Measurements from ENCODE around the gene CRTAP. TPM values are rescaled to one million over a fixed set of nuclear protein-coding genes. Genes with fewer than 3 reads are reported as not detected.
"Not testable (repeated sequence)": the region's sequence is repeated elsewhere in the genome, so short reads cannot be mapped to it uniquely, and the experiment has no call there.

Gene CRTAP
- total RNA-seq, 4 donors from 2014 or later, result 180 to 394 (median 315) TPM

GRCh38 chr3:33137691-33138090 lies 23.9 kb downstream of the CRTAP start:
- peaks cover 0 to 77% (median 4%) of the 10 kb centered on the region in 3 donors for H3K36me3 ChIP-seq
- 65 to 83% methylated on average over 1 of the region's 1 CpG for WGBS, 2 donors
- no peak for DNase-seq (ENCODE audit: low spot score in 2 of 2)
- H3K4me1 ChIP-seq, result peaks cover 0 to 11% (median 0%) of the 10 kb centered on the region in 4 donors
- H3K27ac ChIP-seq, result no peak overlapping the region
- H3K4me3 ChIP-seq, result no peak overlapping the region
- TF ChIP-seq POLR2A (IDR thresholded peaks at IDR 0.05) (no peak), EP300 (IDR thresholded peaks at IDR 0.05) (no peak), CTCF (IDR thresholded peaks at IDR 0.05) (no peak)
- H3K9me3 ChIP-seq, result no peaks in the 10 kb centered on the region
- H3K27me3 ChIP-seq, result no peaks in the 10 kb centered on the region

- H3K27ac ChIP-seq; H3K27me3 ChIP-seq; H3K9me3 ChIP-seq; DNase-seq (ENCODE audit: low spot score in 2 of 2); H3K4me3 ChIP-seq: not testable (repeated sequence)
- WGBS, 2 donors, result 91 to 92% methylated on average over 8 of the region's 8 CpGs
- H3K4me1 ChIP-seq, result peaks cover 0 to 17% (median 0%) of the 10 kb centered on the region in 4 donors
- peaks cover 0 to 77% (median 4%) of the 10 kb centered on the region in 3 donors for H3K36me3 ChIP-seq
Observed at GRCh38 chr3:33139006-33139623, 25.3 kb downstream of the CRTAP start.

GRCh38 chr3:33139996-33140395 lies 26.2 kb downstream of the CRTAP start:
- 16 to 38% methylated on average over 2 of the region's 2 CpGs for WGBS, 2 donors
- no peak overlapping the region for H3K27ac ChIP-seq

GRCh38 chr3:33141006-33141405 lies 27.2 kb downstream of the CRTAP start:
- Histone ChIP-seq H3K27me3 (no peaks in the 10 kb centered on the region), H3K4me3 (no peak overlapping the region), H3K9me3 (no peaks in the 10 kb centered on the region), H3K4me1 (peaks cover 0 to 23% (median 0%) of the 10 kb centered on the region in 4 donors), H3K36me3 (peaks cover 0 to 76% (median 4%) of the 10 kb centered on the region in 3 donors), H3K27ac (no peak overlapping the region)
- WGBS, 2 donors, result 81 to 88% methylated on average over 3 of the region's 3 CpGs
- no peak for TF ChIP-seq EP300 (IDR thresholded peaks at IDR 0.05)
- no peak for TF ChIP-seq POLR2A (IDR thresholded peaks at IDR 0.05)
- DNase-seq (ENCODE audit: low spot score in 2 of 2), result no peak

More at GRCh38 chr3:33139996-33140395, 26.2 kb downstream of the CRTAP start:
- no peak for TF ChIP-seq POLR2A (IDR thresholded peaks at IDR 0.05)
- TF ChIP-seq EP300 (IDR thresholded peaks at IDR 0.05), result no peak
- no peak for TF ChIP-seq CTCF (IDR thresholded peaks at IDR 0.05)
- no peak for DNase-seq (ENCODE audit: low spot score in 2 of 2)
- Histone ChIP-seq H3K36me3 (peaks cover 0 to 77% (median 4%) of the 10 kb centered on the region in 3 donors), H3K4me1 (peaks cover 0 to 22% (median 0%) of the 10 kb centered on the region in 4 donors), H3K27me3 (no peaks in the 10 kb centered on the region), H3K9me3 (no peaks in the 10 kb centered on the region), H3K4me3 (no peak overlapping the region)

GRCh38 chr3:33144433-33144832 lies 30.6 kb downstream of the CRTAP start:
- no peaks in the 10 kb centered on the region for H3K27me3 ChIP-seq
- TF ChIP-seq EP300 (IDR thresholded peaks at IDR 0.05) (no peak), CTCF (IDR thresholded peaks at IDR 0.05) (peak in 1 of 5 experiments; percentile 18)
- WGBS, 2 donors, result 33 to 67% methylated on average over 1 of the region's 1 CpG
- H3K9me3 ChIP-seq, result no peaks in the 10 kb centered on the region
- no peak overlapping the region for H3K27ac ChIP-seq
- peaks cover 0 to 49% (median 2%) of the 10 kb centered on the region in 4 donors for H3K4me1 ChIP-seq
- H3K36me3 ChIP-seq, result peaks cover 0 to 52% (median 4%) of the 10 kb centered on the region in 3 donors
- no peak for DNase-seq (ENCODE audit: low spot score in 2 of 2)
- no peak overlapping the region for H3K4me3 ChIP-seq

- Histone ChIP-seq H3K27me3 (no peaks in the 10 kb centered on the region), H3K36me3 (peaks cover 0 to 52% (median 4%) of the 10 kb centered on the region in 3 donors), H3K4me3 (no peak overlapping the region), H3K4me1 (peaks cover 0 to 42% (median 2%) of the 10 kb centered on the region in 4 donors), H3K27ac (no peak overlapping the region), H3K9me3 (no peaks in the 10 kb centered on the region)
- no peak for DNase-seq (ENCODE audit: low spot score in 2 of 2)
- TF ChIP-seq CTCF (IDR thresholded peaks at IDR 0.05) (no peak), POLR2A (IDR thresholded peaks at IDR 0.05) (no peak), EP300 (IDR thresholded peaks at IDR 0.05) (no peak)
- 94 to 96% methylated on average over 16 of the region's 16 CpGs for WGBS, 2 donors
Observed at GRCh38 chr3:33145221-33145900, 31.5 kb downstream of the CRTAP start.

Data from tibial nerve (tissue), 4 donors.